ENCODE measurements around the gene ADAM17.
"Not testable (repeated sequence)": the region's sequence is repeated elsewhere in the genome, so short reads cannot be mapped to it uniquely, and the experiment has no call there.

ADAM17 gene

DNA sequence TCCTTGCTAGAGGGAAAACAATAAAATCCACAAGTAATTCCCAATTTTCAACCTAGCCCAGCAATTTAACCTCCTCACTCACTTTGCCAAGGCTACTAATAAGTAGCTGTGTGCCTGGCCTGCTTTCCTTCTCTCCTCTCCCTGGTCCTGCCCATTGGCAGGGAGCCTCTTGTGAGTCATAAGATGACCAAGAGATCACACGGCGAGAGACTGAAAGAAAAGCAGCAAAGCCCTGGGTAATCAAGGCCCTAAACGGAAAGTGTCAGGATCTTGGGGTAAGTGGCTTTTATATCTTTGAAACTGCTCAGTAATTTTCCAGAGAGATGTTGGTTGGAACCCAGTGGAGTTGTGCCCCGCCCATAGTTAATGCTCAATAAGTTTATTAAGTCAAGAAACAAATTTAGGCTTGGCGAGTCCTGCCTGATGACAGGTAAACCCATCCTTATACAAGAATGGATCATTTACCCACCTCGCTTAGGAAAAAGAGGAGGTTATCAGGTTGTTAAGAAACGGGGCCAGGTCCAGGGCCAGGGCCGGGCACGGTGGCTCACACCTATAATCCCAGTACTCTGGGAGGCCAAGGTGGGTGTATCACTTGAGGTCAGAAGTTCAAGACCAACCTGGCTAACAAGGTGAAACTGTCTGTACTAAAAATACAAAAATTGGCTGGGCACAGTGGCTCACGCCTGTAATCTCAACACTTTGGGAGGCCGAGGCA, 10.0 kb upstream of the ADAM17 start:
- no peak for DNase-seq (ENCODE audit: low read depth)

GRCh38 chr2:9560628-9561027, 5.0 kb upstream of the ADAM17 start:
- no peak for DNase-seq (ENCODE audit: low read depth)

DNA sequence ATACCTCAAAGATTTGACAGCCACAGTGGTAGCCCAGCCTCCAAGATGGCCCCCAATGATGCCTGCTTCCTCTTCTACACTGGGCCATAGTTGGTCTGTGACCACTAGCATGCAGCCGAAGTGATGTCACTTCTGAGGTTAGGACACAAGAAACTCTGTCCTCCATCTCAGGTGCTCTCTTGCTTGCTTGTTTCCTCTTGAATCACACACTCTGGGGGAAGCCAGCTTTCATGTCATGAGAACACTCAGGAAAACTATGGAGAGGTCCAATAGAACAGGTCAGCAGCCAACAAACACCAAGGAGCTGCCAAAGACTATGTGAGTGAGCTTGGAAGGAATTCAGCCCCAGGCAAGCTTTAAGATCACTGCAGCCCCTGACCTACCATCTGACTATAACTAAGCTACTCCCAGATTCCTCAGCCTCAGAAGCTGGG, 3.3 kb upstream of the ADAM17 start:
- DNase-seq (ENCODE audit: low read depth), result no peak

DNA sequence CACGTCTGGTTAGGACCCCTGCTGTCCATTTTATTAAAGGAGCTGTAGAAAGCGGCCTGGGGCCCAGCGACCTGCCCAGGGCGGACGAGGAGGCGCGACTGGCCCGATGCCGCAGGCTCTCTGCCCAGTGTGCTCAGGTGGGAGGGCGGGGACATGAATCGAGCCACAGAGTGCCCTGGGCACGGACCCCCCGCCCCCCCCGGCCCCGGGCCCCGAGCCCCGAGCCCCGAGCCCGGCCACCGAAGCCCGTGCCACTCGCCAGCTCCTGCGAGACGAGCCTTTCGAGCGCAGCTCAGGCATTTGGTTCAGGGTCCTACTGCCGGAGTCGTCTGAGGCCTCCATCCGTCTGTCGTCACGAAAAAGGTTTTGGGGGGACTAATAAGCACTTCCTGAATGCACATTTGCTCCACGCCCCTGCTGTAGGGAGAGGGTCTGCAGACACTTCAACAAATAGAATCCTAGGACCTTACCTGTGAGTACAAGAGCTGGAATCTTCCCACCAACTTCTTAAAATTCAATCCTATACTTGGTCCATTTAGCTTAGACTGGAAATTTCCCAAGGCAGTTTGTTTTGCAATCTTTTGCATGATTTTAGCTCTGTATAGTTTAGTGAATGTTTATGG, 602 bp upstream of the ADAM17 start:
- DNase-seq (ENCODE audit: low read depth), result peak; percentile 1

DNA sequence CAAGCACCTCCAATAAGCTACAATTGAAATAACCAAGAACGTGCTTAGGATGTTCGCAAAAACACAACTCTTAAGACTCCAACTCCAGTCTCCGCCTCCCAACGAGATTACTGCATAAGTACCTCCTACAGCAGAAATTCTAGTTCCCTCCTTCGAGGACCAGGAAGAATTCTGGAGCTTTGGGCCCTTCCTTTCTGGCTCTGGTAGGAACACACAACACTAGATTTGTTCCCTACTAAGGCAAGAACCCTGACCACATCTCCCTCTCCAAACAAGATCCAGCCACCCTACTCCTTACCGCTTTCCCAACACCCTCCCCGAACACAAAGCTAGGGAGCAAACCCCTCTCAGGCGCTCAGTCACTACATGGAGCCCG, 721 bp downstream of the ADAM17 start:
- DNase-seq (ENCODE audit: low read depth), result peak; percentile 9

DNA sequence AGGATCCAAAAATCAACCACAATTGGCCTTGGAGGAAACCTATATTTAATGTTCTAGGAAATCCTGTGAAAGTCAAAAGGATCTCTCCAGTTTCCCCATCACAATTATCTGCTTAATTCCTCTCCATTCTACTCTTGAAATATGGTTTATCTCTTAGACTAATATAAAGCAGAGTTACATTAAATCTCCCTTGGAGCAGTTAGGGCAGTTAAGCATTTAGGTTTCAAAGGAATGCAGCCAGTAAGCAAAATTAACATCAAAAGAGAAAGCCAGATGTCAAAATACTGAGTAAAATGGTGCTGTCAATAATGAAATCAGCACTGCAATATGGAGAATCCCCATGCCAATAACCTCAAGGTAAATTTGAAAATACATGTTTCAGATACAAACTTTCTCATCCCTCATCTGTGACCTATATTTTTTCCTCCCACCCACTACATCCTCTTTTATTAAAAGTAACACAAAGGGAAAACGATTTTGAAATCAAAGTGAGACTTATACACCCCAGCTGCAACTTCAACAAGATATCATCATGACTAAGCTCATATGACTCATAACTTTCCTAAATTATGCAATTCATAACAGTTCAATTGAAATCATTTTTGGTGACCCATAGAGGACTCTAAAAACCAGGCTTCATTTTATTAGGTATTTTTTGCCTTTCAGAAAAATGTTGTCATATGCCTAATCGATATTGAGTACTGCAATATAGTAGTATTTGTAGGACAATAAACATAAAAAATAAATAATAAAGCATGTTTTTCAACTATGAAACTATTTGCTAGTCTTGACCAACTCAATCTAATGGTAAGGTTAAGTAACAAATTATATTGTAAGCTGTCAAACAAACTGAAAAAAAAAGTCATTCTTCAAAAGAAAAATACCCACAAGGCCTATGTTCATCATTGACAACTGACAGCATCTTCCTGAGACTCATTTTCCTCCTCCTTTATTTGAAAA, 3.1 kb downstream of the ADAM17 start:
- DNase-seq (ENCODE audit: low read depth), result no peak

- DNase-seq (ENCODE audit: low read depth), result not testable (repeated sequence)
These were observed 4.7 kb downstream of the ADAM17 start for GRCh38 chr2:9550859-9551391.

DNA sequence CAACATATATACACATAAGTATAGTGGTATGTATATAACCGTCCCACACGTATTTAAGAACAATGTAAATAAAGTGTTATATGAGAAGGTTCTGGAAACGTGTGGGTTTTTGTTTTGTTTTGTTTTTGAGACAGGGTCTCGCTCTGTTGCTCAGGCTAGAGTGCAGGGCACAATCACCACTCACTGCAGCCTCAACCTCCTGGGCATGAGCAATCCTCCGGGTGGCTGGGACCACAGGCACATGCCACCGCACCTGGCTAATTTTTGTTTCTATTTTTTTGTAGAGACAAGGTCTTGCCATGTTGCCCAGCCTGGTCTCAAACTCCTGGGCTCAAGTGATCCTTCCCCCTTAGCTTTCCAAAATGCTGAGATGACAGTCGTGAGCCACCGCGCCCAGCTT, 6.2 kb downstream of the ADAM17 start:
- no peak for DNase-seq (ENCODE audit: low read depth)

DNA sequence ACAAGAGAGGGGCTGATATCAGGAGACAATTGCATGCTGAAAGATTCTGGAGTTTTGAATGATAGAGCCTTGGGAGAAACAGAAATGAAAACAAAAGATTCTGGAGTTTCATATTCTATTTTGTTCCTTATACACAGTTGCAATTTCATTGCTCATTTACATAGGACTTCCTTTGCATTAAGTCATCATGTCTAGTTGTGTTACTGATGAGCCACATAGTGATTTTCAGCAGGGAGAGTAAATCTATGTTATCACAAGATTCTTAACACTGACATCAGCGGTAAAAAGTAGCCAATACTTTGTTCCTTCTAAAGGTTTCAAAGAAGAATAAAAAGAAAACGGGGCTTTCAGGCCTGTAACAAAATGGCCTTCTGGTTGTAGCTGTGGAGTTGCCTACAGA, 7.1 kb downstream of the ADAM17 start:
- DNase-seq (ENCODE audit: low read depth), result no peak

DNA sequence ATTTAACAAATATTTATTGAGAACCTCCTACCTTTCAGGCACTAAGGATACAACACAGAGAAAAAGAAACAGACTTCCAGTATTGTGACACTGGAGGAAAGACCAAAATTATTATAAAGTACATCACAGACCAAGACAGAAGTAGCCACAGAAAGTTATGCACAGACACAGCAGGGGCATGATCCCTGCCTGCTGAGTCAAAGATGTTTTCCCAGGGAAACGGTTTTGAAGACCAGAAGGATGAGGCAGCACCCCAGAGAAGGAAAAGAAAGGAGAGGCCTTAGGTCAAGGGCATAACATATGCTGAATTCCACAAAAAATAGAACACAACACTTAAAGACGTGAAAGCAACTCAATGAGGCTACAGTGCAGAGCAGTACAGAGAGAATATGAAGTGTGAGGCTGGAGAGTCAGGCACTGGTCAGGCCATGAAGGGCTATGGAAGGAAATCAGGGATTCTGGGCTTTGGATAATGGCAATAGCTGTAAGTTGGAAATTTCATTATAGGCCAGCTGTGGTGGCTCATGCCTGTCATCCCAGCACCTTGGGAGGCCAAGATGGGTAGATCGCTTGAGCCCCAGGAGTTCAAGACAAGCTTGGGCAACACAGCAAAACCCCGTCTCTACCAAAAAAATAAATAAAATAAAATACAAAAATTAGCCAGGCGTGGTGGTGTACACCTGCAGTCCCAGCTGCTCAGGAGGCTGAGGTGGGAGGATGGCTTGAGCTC, 8.2 kb downstream of the ADAM17 start:
- no peak for DNase-seq (ENCODE audit: low read depth)

DNA sequence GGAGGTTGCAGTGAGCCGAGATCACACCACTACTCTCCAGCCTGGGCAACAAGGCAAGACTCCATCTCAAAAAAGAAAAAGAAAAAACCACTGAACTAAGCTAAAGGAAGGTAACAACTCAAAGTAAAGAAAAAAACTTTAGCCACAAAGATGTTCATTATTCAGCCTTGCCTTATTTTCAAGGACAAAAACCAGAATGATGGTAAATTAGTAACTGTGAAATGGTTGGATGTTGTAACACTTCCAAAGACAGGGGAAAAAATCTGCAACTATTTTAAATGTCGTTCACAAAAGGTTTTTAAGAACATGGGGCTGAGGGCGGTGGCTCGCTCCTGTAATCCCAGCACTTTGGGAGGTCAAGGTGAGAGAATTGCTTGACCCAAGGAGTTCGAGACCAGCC, 10.1 kb downstream of the ADAM17 start:
- no peak for DNase-seq (ENCODE audit: low read depth)

DNA sequence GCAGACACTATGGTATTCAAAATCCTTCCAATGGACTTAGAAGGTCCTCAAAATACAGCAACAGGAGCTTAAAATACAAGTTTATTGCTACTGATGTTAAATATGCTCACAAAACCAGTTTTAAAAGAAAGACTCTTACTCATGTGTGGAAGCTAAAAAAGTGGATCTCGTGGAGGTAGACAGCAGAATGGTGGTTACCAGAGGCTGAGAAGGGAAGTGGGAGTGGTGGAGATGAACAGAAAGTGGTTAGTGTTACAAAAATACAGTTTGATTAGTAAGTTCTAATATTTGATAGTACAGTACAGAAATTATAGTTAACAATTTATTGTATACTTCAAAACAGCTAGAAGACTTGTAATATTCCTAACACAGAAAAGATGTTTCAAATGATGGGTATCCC, 12.1 kb downstream of the ADAM17 start:
- DNase-seq (ENCODE audit: low read depth), result no peak

DNA sequence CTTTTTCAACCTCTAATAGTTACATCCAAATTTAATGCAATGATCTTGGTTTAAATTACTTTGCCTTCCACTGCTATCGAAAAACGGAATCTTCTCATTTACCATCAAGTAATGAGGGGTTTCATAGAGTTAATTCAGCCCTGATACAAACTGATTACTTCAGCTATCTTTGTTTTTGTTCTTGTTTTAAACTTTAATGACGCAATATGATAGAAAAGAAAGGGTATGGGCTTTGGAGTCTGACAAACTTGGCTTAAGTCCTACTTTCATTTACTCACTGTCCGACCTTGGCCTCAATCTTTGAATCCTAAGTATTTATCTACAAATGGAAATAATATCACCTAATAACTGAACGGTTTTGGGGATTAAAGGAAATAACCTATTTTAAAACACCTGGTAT, 16.1 kb downstream of the ADAM17 start:
- no peak for DNase-seq (ENCODE audit: low read depth)

DNA sequence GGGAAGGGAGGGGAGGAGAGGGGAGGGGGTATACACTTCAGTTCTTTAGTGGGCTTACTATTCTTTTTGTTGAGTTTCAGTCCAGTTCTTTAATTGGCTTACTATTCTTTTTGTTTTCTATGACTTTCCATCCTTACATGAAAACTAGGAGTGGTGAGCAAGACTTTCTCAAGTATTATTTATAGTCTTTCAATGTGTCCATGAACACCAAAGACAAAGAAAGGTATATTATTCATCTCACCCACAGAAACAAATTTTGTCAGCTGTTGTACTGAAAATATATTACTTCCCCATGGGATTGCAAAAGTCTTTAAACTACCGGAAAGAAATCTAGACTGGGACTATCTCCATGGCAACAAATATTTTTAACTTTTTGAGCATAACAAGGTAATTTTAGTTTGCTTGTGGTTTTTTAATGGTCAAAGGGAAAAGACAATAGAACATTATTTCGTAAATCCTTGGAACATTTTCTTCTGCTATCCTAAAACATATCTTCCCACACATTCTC, 17.6 kb downstream of the ADAM17 start:
- DNase-seq (ENCODE audit: low read depth), result no peak

DNA sequence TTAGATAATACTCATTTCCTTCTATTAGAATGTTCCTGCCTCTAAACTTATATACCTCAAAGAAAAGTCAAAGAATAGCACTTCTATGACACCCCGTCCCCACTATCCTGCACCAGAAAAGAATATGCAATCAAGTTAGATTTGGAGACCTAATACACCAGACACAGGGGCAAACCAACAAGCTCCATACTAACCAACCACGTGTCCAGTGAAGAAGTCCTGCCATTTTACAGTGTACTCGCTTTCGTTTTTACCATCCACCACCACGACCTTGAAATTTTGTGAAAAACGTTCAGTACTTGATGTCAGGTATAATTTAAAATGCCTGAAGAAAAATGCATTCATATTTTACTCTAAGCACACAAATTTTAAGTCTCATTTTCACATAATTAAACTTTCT, 19.1 kb downstream of the ADAM17 start:
- no peak for DNase-seq (ENCODE audit: low read depth)

DNA sequence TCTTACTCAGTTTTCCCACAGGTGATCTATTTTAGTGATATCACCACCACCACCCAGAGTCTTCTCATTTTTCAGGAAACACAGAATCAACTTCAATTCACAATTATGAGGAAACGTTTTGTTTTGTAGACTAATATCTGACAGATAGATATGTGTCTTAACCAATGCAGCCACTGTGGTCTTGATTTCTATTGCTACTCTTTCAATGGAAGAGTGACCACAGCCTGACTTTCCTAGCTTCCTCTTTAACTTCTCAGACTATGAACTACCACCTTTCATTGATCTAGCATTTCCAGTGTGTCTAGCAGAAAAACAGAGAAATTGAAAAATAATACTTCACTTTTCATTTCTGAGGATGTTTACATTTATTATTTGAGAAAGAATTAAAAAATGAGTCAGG, 20.5 kb downstream of the ADAM17 start:
- no peak for DNase-seq (ENCODE audit: low read depth)

DNA sequence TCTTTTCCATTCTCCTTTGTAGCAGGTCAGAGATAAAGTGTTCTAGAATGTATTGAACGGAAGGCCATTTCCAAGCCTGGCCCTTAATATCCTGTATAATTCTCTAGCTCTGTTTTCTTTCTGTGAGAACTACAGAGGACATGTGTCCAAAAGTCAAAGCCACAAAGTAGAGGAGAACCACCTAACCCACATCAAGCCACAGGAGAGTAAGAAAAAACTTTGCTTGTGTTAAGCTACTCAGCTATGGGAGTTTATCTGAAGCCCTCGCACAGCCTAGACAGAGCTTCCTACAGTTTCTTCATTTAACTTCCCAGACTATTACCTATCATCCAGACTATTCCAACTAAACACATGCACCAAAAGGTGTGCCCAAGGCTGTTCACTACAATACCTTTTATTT, 22.0 kb downstream of the ADAM17 start:
- DNase-seq (ENCODE audit: low read depth), result no peak

GRCh38 chr2:9532421-9532820, 23.2 kb downstream of the ADAM17 start:
- DNase-seq (ENCODE audit: low read depth), result no peak

DNA sequence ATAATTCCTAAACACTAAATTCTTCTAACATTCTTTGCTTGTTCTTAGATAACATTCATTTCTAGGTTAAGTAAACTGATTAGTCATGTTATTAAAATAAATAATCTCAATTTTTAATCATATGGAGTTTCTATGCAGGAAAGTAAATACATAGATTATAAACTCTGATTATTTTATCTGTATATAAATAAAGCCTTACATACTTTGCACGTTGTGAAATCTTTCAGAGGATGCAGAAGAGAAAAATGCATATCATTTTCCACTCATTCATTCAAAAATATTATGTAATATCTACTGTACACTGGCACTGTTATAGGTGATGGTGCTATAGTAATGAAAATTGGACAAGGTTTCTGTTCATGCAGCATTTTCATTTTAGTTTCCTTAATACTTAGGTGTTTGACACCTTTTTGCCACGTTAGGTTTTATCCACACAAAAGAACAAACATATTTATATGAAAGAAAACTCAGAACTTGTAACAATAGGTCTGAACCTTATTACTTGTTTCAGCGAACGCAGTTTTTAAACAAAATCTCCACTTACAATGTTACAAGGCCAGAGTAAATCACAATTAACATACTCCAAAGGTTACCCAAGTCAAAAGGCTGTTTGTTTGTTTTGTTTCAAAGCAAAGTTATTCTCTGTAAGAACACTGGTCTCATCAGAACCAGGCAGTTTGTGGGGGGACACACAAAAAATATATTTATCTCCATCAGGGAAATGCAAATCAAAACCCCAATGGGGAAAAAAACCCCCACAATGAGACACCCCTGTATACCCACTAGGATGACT, 27.4 kb downstream of the ADAM17 start:
- DNase-seq (ENCODE audit: low read depth), result no peak

DNA sequence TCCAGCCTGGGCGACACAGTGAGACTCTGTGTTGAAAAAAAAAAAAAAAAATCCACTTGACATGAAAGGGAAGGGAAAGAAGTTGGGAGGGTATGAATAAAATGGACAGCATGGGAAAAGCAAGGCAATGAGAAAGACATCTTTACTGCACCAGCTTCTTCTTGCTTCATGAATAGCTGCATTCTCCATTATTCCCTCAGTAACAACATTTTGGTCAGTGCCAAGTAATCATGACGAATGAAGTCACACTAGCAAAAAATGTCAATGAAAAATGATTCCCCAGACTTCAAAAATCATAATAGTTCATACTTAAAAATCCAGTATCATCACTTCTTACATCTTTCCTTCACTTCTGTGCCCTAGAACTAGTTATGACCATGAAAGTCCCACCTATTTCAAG, 30.4 kb downstream of the ADAM17 start:
- DNase-seq (ENCODE audit: low read depth), result no peak

DNA sequence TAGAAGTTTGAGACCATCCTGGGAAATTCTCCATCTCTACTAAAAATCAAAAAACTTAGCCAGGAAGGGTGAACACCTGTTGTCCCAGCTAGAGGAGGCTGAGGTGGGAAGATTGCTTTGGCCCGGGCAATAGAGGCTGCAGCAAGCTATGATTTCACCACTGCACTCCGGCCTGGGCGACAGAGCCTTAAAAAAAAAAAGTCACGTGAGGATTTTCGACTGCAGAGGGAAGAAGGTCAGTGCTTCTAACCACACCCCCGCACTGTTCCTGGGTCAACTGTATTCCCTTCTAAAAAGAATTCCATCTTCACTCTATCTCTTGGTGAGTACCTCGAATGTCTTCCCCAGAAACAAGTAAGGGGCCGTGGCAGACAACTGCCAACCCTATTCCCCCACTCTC, 31.3 kb downstream of the ADAM17 start:
- DNase-seq (ENCODE audit: low read depth), result no peak
